HG02763 (cell line): ENCODE measurements around the gene PFKFB4.

Source experiments
- ATAC-seq: cut with Tn5 transposase; IDR thresholded peaks from one replicate; pipeline ENCODE4 v1.9.1; 2021; ENCODE audit warnings: mild to moderate bottlenecking, moderate library complexity; ENCODE audit not compliant: unreplicated experiment

Gene PFKFB4

DNA sequence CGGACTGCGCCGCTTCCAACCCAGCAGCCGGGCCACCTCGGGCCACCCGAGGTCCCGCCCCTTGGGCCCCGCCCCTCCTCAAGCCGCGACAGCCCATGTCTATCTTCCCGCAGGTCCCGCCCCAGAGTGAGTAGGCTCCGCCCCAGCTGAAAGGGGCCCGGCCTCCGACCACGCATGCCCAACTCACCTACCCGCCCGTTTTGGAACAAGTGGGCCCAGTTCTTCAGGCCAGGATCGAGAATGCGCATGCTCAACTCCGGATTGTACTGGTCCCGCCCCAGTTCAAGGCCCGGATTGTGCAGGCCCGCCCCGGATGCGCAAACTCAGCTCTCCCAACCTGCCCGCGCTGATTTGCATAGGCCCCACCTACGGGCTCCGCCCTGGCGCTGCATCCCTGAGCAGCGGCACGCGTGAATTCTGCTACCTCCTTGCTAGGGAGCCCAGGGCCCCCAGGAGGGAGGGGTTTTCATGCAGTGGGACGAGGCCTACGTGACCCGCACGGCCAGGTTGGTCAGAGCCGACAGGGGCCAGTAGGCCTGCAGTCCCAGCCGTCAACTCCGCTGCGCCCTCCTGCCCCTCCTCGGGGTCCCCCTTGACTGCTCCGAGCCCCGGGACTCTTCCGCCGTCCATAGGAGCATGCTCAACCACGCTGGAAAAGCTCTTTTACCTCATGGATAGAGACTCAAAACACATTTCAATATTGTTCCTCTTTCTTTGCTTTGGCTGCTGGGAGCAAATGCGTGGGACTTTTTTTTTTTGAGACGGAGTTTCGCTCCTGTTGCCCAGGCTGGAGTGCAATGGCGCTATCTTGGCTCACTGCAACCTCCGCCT lies at the start of gene PFKFB4:
PFKFB4 (minus strand) TSS at position 8 of the 831 bp plus-strand sequence. CDS start 26 bp downstream, outside the sequence.
- peak; percentile 83 for ATAC-seq

DNA sequence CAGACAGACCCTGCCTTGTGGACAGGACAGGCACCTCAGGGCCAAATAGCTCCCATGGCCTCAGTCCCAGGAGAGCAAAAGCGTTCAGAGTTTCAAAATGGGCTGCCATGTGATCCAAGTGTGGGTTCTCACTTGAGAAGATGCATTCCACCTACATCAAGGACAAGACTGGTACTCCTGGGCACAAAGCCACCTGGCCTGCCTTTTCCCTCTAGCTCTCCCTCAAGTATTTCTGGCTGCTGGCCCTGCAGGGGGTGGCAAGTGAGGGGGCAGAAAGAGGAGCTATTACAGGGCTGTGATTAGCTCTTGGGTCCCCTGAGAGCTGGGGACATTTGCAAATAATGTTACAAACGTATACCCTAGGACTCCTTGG lies 45.0 kb upstream of the PFKFB4 start:
- no peak for ATAC-seq

GRCh38 chr3:48600711-48601621 lies 44.4 kb upstream of the PFKFB4 start:
- ATAC-seq: no peak

DNA sequence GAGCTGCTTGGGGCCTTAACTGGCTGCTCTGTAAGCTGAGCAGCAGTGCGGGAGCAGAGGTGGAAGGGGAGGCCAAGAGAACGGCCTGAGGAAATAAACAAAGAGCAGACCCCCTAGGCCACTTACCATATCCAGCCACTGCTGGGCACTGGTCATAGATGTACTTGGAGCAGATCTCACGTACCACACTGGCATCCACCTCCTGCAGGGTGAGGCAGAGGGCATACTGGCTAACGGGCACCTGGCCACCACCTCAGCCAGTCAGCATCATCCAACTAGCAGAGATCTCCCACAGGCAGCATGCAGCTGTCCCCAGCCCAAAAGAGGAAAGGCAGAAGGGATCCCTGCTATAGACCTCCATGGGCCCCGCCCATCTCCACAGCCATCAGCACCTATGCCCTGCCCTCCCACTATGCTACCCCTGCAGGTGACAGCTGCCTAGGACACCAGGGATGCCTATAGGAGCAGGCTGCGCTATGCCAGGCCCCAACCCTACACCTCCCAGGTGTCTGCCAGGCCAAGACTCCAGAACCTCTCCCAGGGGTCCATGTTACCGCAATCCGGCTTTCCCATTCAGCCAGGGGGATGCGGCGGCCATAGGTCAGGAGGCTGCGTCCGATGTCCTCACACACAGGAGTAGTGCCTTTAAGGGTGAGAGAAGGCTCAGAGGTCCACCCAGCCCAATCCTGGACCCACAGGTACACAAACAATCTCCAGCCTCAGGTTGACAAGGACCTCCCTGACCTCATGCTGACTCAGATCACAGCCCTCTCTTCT lies 43.1 kb upstream of the PFKFB4 start:
- ATAC-seq: no peak

DNA sequence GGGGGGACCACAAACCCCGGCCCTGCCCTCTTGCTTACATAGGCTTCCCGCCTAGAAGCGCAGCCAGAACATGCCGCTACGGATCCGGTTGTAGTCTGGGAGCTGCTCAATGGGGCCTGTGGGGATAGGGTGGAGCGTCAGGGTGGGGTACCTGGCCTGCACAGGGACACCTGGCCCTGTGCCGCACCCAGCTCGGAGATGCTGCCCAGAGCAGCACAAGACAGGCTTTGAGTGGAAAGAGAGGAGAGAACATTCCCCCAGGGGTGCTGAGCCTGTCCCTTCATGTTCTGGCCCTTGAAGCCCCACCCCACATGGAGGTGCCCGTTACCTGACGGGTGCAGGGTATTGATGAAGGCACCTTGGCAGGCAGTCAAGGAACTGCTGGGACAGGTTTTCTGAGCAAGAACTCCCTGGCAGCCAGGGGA lies 42.5 kb upstream of the PFKFB4 start:
- ATAC-seq: no peak

- ATAC-seq: no peak
Measured at GRCh38 chr3:48598323-48599076, 41.9 kb upstream of the PFKFB4 start.

GRCh38 chr3:48597408-48597800 lies 40.8 kb upstream of the PFKFB4 start:
- ATAC-seq: no peak

DNA sequence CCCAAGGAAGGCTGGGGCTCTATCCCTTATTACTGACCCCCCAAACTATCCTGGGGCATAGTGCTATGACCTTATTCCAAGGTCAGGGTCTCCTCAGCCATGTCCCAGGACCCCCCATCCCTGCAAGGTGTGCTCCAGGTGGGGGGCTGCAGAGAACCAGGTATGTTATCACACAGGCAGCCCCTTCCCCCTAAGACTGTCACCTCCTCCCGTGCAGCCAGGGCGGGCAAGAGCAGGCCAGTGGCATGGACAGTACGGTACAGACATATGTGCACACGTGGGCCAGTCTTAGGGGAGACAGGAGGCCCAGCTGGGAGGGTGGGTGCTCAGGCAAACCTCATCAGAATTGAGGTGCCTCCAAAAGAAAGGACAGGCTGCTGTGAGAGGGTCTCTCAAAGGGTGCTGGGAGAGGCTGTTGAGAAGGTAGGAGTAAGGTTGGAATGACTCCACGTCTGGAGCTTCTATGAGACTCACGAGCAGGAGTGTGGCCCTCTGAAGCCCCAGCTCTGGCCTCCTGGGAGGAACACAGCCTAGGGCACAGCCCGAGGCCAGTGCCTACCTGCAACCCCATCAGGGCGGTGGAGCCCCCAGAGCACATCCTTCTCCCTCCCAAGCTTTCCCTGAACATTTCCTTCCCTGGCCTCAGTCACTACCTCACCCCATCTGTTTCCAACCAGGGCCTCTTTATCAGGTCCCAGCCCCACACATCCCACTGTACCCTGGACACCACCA lies 40.2 kb upstream of the PFKFB4 start:
- no peak for ATAC-seq

- no peak for ATAC-seq
Measured at GRCh38 chr3:48596157-48596556, 39.6 kb upstream of the PFKFB4 start.

- ATAC-seq: no peak
Measured at GRCh38 chr3:48595526-48596121, 39.0 kb upstream of the PFKFB4 start.

DNA sequence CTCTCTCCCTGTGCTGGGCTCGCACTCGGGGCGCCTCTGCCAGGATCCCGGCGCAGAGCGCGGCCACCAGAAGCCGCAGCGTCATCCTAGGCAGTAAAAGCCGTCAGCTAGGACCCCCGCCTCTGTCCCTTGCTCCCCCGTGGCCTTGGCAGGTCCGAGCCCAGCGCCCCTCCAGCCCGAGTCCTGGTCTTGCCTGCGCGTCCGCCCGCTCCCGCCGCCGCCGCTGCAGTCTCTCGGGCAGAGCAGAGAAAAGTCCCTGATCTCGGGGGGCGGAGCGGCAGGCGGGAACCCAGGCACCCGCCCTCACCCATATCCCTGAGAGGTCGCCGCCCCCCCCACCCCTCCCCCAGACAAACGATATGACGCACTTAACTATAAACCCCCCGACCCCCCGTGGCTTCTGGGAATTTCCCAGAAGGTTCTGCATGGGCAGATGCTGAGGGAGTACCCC lies 38.5 kb upstream of the PFKFB4 start, which contains the start of gene COL7A1:
COL7A1 (minus strand) TSS at position 255 of the 451 bp plus-strand sequence; CDS start at position 85, 170 bp downstream.
- ATAC-seq: no peak

DNA sequence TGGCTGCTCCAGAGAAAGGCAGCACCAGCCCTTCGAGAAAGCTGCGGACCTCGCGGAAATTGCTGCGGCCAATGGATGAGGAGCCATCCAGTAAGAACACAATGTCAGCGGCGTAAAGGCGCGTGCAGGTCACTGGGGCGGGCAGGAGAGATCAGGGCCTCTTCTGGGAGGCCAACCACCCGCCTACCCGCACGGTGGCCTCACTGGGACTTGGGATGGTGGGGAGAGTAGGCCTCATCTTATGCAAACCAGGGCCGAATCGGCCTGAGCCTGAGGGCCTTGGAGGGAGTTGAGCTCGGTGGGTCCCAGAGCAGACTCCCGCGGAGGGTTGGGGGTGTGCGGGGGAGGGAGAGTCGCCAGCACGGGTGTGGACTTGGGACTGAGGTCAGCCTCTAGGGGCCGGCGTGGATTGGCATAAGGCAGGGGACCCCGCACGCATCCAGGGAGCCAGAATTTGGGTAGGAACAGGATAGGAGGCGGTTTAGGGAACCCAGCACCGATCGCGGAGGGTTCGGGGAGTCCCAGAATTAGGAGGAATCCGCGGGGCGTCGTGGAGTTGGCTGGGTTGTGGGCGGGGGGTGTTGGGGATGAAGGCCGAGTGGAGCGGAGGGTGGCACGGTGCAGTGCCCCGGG lies 37.9 kb upstream of the PFKFB4 start:
- ATAC-seq: no peak

DNA sequence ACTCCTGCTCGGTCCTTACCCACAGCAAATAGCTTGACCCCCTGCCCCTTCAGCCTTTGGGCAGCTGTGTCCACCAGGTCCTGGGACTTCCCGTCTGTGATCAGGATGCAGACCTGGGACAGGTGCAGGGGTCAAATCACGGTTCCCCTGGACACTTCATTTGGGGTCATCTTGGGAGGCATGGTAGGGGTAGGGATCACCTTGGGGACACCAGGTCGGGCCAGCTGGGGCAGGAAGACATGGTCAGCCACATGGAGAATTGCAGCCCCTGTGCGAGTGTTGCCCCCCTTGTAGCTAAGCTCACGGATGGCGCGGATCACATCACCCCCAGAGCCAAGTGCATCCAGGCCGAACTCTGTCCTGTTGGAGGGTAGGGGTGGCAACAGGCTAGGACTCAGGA lies 36.7 kb upstream of the PFKFB4 start:
- no peak for ATAC-seq

DNA sequence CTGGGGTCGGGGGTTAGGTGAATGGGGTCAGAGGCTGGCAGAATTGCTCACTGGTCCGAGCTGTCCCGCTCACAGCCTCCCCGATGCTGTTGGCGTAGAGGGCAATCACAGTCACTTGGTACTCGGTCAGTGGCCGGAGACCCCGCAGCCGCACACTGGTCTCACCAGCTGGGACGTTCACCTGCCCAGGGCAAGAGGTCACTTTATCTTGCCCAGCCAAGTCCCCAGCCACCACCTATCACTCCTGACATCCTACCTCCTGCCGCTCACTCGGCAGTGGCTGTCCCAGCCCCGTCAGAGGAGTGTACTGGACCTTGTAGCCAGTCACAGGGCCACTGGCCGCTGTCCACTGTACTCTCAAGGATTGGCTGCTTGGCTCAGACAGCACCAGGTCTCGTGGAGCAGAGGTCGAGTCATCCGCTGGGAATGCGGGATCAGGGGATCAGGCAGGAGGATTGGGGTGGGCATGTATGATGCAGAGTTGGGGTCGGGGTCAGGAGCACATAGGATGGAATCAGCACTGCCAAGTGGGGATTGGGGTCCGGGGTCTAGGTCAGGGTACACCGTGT lies 36.0 kb upstream of the PFKFB4 start:
- no peak for ATAC-seq

DNA sequence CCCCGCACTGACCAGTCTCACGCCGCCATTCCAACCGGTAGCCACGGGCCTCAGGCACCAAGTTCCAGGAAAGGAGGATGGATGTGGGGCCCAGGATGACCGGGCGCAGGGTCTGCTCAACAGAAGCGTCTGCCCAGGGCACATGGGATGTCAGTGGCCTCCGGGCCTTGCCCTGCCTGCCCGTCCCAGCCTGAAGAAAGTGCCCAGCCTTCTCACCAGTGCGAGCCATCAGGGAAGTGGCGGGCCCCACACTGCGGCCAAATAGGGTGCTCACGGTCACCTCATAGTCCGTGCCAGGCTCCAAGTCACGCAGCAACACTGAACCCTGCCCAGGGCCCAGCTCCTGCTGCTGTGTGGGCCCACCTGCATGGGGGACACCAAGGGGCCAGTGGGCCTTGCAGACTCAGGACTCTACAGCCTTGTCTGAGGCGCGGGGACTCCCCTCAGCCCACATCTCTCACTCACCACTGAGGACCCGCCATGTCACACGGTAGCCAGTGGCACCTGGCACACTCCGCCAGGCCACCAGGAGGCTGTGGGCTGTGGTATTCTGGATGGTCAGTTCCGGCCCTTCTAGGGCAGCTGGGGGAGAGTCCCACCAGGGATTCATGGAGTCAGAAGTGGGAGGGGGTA lies 35.4 kb upstream of the PFKFB4 start:
- no peak for ATAC-seq

- ATAC-seq: no peak
Measured at GRCh38 chr3:48591436-48591835, 34.8 kb upstream of the PFKFB4 start.

- ATAC-seq: no peak
Measured at GRCh38 chr3:48588230-48588629, 31.6 kb upstream of the PFKFB4 start.

- ATAC-seq: no peak
Measured at GRCh38 chr3:48587686-48588085, 31.1 kb upstream of the PFKFB4 start.
